GM18499 (cell line): ENCODE measurements around the gene PLEKHB1.
"Not testable (repeated sequence)": the region's sequence is repeated elsewhere in the genome, so short reads cannot be mapped to it uniquely, and the experiment has no call there.

Source experiments
- ATAC-seq: cut with Tn5 transposase; IDR thresholded peaks from one replicate; pipeline ENCODE4 v1.9.1; 2021; ENCODE audit warnings: moderate number of reproducible peaks; ENCODE audit not compliant: insufficient read depth, unreplicated experiment

Gene PLEKHB1

GRCh38 chr11:73667891-73668290 is 21.5 kb downstream of the PLEKHB1 start:
- ATAC-seq: no peak

GRCh38 chr11:73670808-73671207 is 24.4 kb downstream of the PLEKHB1 start:
- no peak for ATAC-seq

- no peak for ATAC-seq
These were observed 25.3 kb downstream of the PLEKHB1 start for GRCh38 chr11:73671701-73672100.

- not testable (repeated sequence) for ATAC-seq
These were observed 30.2 kb downstream of the PLEKHB1 start for GRCh38 chr11:73676552-73676951.

GRCh38 chr11:73680687-73681086 is 34.3 kb downstream of the PLEKHB1 start:
- ATAC-seq: no peak

- no peak for ATAC-seq
These were observed 47.6 kb downstream of the PLEKHB1 start for GRCh38 chr11:73693899-73694525.

GRCh38 chr11:73705053-73705452 is 58.7 kb downstream of the PLEKHB1 start:
- no peak for ATAC-seq

GRCh38 chr11:73710964-73711363 is 64.6 kb downstream of the PLEKHB1 start:
- ATAC-seq: no peak
